Endothelial cell of umbilical vein (primary cell): Measurements from ENCODE around the gene ADH1B. TPM values are rescaled to one million over a fixed set of nuclear protein-coding genes. Genes with fewer than 3 reads are reported as not detected.

ENCODE experiments used
- BruUV-seq: library from RNA; stranded (reverse); fragments of 400-500 nt; replicated peaks from 2 replicates; lab custom pipeline; 2021; lab: Mats Ljungman, UMichigan
- CTCF ChIA-PET: fragments of 300-600, 350-600 bp; sonication (Branson Sonifier 250); formaldehyde crosslinking; loops from one replicate; lab custom pipeline; 2021; ENCODE audit warnings: antibody characterized with exemption, inconsistent platforms; lab: Charles Lee
- POLR2A ChIA-PET: fragments of 300-600, 350-600 bp; sonication (Branson Sonifier 250); formaldehyde crosslinking; loops from one replicate; lab custom pipeline; 2021; ENCODE audit warnings: antibody characterized with exemption, inconsistent platforms; lab: Charles Lee
- DNase-seq: peaks from one replicate; pipeline ENCODE4 v3.0.0-alpha.2; 2011; ENCODE audit warnings: low read depth, low spot score
- FAIRE-seq: peaks from 2 replicates; lab custom pipeline; 2011; peaks lifted over from hg19 to GRCh38; lab: Jason Lieb, UNC
- H2AFZ ChIP-seq: 2 replicates; pipeline ENCODE4 v1.6.0; 2012; ENCODE audit warnings: low read depth, low read length, control low read depth, inconsistent platforms
- H3K27ac ChIP-seq: 2 replicates; pipeline ENCODE4 v1.5.1; 2011; ENCODE audit warnings: low read depth, mild to moderate bottlenecking, control low read depth, low read length, moderate library complexity; ENCODE audit not compliant: insufficient read depth
- H3K27me3 ChIP-seq, 2 experiments: 2 replicates each; pipeline versions ENCODE4 v1.6.0 to v1.6.1; 2011; ENCODE audit warnings: low read length in 2 of 2, mixed read lengths in 1 of 2; ENCODE audit not compliant: control insufficient read depth in 2 of 2, insufficient read depth in 2 of 2
- H3K36me3 ChIP-seq, 2 experiments: 2 replicates in 1 of 2; 3 replicates in 1 of 2; pipeline ENCODE4 v1.5.1; 2011; ENCODE audit warnings: low read length in 2 of 2, mild to moderate bottlenecking in 1 of 2, moderate library complexity in 1 of 2; ENCODE audit not compliant: control insufficient read depth in 2 of 2, insufficient read depth in 2 of 2; ENCODE audit errors: extremely low read depth in 1 of 2
- H3K4me1 ChIP-seq: 3 replicates; pipeline ENCODE4 v1.5.1; 2011; ENCODE audit warnings: mild to moderate bottlenecking, low read length; ENCODE audit not compliant: control insufficient read depth, insufficient read depth; ENCODE audit errors: extremely low read depth
- H3K4me2 ChIP-seq: 2 replicates; pipeline ENCODE4 v1.6.1; 2011; ENCODE audit warnings: low read length, control low read depth, mixed read lengths; ENCODE audit not compliant: insufficient read depth
- H3K4me3 ChIP-seq, 3 experiments: fragments of 200-600 bp in 1 of 3; sonication (generic), shearing (Covaris generic) in 1 of 3; replicated peaks in 1 of 3; 2 replicates each; pipeline ENCODE4 v1.5.1; 2011 to 2016; ENCODE audit warnings: control low read depth in 3 of 3, low read length in 3 of 3, mild to moderate bottlenecking in 2 of 3, inconsistent platforms in 1 of 3, low read depth in 1 of 3, moderate library complexity in 1 of 3; ENCODE audit not compliant: insufficient read depth in 1 of 3
- H3K79me2 ChIP-seq: 2 replicates; pipeline ENCODE4 v1.6.0; 2012; ENCODE audit warnings: low read length, inconsistent platforms; ENCODE audit not compliant: control insufficient read depth, insufficient read depth
- H3K9ac ChIP-seq: replicated peaks from 2 replicates; pipeline ENCODE3; 2011; ENCODE audit warnings: low read length, control low read depth; ENCODE audit not compliant: insufficient read depth; ENCODE audit errors: extremely low read depth
- H3K9me1 ChIP-seq: replicated peaks from 3 replicates; pipeline ENCODE4 v1.6.0; 2011; ENCODE audit warnings: mild to moderate bottlenecking, low read length; ENCODE audit not compliant: control insufficient read depth, insufficient read depth; ENCODE audit errors: extremely low read depth
- H3K9me3 ChIP-seq: replicated peaks from 2 replicates; pipeline ENCODE4 v1.5.1; 2012; ENCODE audit warnings: low read length, inconsistent platforms; ENCODE audit not compliant: control insufficient read depth, insufficient read depth
- H4K20me1 ChIP-seq: replicated peaks from 2 replicates; pipeline ENCODE3; 2011; ENCODE audit warnings: mild to moderate bottlenecking, low read length; ENCODE audit not compliant: control insufficient read depth, insufficient read depth; ENCODE audit errors: extremely low read depth
- CTCF ChIP-seq, 2 donors: IDR thresholded peaks; 1 replicate in 1 of 2; 2 replicates in 1 of 2; pipeline ENCODE4 v1.5.1; 2011; ENCODE audit warnings: low read length in 2 of 2, mild to moderate bottlenecking in 2 of 2, moderate library complexity in 2 of 2, control low read depth in 1 of 2, inconsistent platforms in 1 of 2, low read depth in 1 of 2; ENCODE audit not compliant: insufficient read depth in 1 of 2; ENCODE audit errors: extremely low read depth in 1 of 2
- EZH2 ChIP-seq: IDR thresholded peaks from 2 replicates; pipeline ENCODE4 v1.6.1; 2012; ENCODE audit warnings: borderline replicate concordance, low read depth, mild to moderate bottlenecking, moderate library complexity, low read length, inconsistent platforms; ENCODE audit not compliant: severe bottlenecking
- FOS ChIP-seq: IDR thresholded peaks from 2 replicates; pipeline ENCODE4 v1.6.1; 2011; ENCODE audit warnings: mild to moderate bottlenecking, low read length, moderate library complexity, borderline replicate concordance; ENCODE audit not compliant: insufficient read depth
- GATA2 ChIP-seq: IDR thresholded peaks from 2 replicates; pipeline ENCODE4 v1.7.0; 2011; ENCODE audit warnings: low read depth, mild to moderate bottlenecking, moderate library complexity, mixed read lengths, low read length; ENCODE audit not compliant: insufficient read length, insufficient read depth
- JUN ChIP-seq: IDR thresholded peaks from 2 replicates; pipeline ENCODE4 v1.6.1; 2011; ENCODE audit warnings: borderline replicate concordance, low read depth; ENCODE audit not compliant: insufficient read length, insufficient read depth
- MYC ChIP-seq: IDR thresholded peaks from one replicate; pipeline ENCODE4 v1.6.1; 2011; ENCODE audit warnings: mild to moderate bottlenecking, low read depth, low read length
- POLR2A ChIP-seq: IDR thresholded peaks from 2 replicates; pipeline ENCODE4 v1.6.1; 2012; ENCODE audit warnings: low read depth, mild to moderate bottlenecking, control low read depth, low read length
- POLR2AphosphoS5 ChIP-seq: IDR thresholded peaks from 2 replicates; pipeline ENCODE4 v1.6.1; 2012; ENCODE audit warnings: low read depth, mild to moderate bottlenecking, control low read depth, low read length, moderate library complexity; ENCODE audit not compliant: insufficient read depth
- dilution Hi-C: fragments of 300-500 bp; cut with MboI; formaldehyde crosslinking; loops from one replicate; pipeline ENCODE4 v1.15.0; 2019; ENCODE audit warnings: low sequenced_read_pairs; ENCODE audit not compliant: extremely low pct_ligation_motif_present
- intact Hi-C: fragments of 100-400 bp; cut with micrococcal nuclease; formaldehyde crosslinking; loops from one replicate; pipeline ENCODE4 v1.10.0; 2022
- polyA plus RNA-seq, 4 experiments: library from polyadenylated mRNA; depleted of rRNA in 3 of 4; stranded (reverse) in 3 of 4; unstranded in 1 of 4; fragments of >200 nt; gene quantifications; 2 replicates each; pipeline versions ENCODE4 v1.2.1 to v1.2.3, GENCODE V29; 2011 to 2012; ENCODE audit warnings: missing spikeins in 1 of 4
- total RNA-seq: library from RNA; stranded (reverse); gene quantifications from 2 replicates; pipeline ENCODE4 v1.2.3, GENCODE V29; 2021
- TF ChIP-seq, protein P1 (sequence below): IDR thresholded peaks from 2 replicates; pipeline ENCODE4 v1.6.1; 2011; ENCODE audit not compliant: insufficient read depth, insufficient read length

The ADH1B gene
- total and polyA plus RNA-seq, 2 donors (not counting 3 experiments of a cell fraction or from before 2014, with no cell fraction given): not detected

DNA sequence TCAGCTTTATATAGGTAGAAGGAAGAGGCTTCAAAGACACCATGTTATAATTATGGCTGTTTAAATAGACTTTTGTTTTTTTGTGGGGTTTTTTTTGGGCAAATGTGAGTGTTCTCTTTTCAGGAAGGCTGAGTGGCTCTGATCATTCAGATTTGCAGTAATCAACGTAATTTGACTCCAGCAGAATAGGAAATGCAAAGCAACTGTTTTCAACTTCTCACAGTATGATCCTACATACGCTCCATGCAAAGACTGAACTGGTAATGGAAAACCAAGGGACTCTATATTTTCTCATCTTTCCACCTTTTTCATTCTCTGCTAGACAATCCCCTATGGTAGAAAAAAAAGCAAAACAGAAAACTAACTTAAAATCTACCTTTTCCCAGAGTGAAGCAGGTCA is 10.8 kb downstream of the ADH1B start:
- dilution Hi-C loops (no loop called here), intact Hi-C loops (no loop called here)
- no peaks in the 10 kb centered on the region for H3K79me2 ChIP-seq
- no peaks in the 10 kb centered on the region for H3K27me3 ChIP-seq
- H3K4me1 ChIP-seq: no peaks in the 10 kb centered on the region
- no peak overlapping the region for H3K4me2 ChIP-seq
- H3K9me1 ChIP-seq: no peaks in the 10 kb centered on the region
- ChIA-PET POLR2A (no interaction called here), CTCF (no interaction called here)
- H2AFZ ChIP-seq: no peak overlapping the region
- no peaks in the 10 kb centered on the region for H4K20me1 ChIP-seq
- no peak overlapping the region for H3K4me3 ChIP-seq
- TF ChIP-seq, protein P1, sequence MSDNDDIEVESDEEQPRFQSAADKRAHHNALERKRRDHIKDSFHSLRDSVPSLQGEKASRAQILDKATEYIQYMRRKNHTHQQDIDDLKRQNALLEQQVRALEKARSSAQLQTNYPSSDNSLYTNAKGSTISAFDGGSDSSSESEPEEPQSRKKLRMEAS: no peak
- TF ChIP-seq CTCF (IDR thresholded peaks at IDR 0.05; ENCODE audit: extremely low read depth in 1 of 2, insufficient read depth in 1 of 2, low read depth in 1 of 2, low read length in 2 of 2) (no peak), POLR2AphosphoS5 (no peak), FOS (no peak), GATA2 (no peak), MYC (no peak), POLR2A (no peak), EZH2 (no peak), JUN (no peak)
- H3K36me3 ChIP-seq: no peaks in the 10 kb centered on the region
- DNase-seq (no peak), FAIRE-seq (no peak)
- H3K9ac ChIP-seq: no peak overlapping the region
- H3K9me3 ChIP-seq: no peaks in the 10 kb centered on the region
- no TSS peak for BruUV-seq
- no peak overlapping the region for H3K27ac ChIP-seq
